ENCODE data around the gene C5orf63. TPM values are rescaled to one million over a fixed set of nuclear protein-coding genes. Genes with fewer than 3 reads are reported as not detected.
"Not testable (repeated sequence)": the region's sequence is repeated elsewhere in the genome, so short reads cannot be mapped to it uniquely, and the experiment has no call there.

C5orf63 gene
- total and polyA plus RNA-seq, 4 donors = 2.1 to 6.4 (median 3.8) TPM

DNA sequence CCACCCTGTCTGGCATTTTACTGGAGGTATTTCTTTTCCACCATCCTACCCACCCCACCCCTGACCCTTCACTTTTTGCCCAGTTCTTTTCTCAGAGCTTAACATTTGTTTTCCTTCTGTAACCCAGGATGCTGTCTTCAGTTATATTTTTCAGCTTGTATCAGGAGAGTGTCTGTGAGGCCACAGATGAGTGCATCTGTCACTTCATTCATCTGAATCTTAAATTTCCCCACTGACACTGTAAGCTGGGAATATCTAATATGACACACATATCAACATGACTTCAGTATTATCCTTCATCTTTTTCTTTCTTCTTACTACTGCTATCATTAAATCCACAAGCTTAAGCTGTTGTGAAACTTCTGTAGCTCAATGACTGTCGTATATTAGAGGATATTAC is 47.8 kb downstream of the C5orf63 start:
- H3K9me3 ChIP-seq (ENCODE audit: control insufficient read depth in 4 of 4, low read length in 3 of 4) = no peaks in the 10 kb centered on the region
- no peak for DNase-seq (ENCODE audit: low spot score)
- WGBS = 89% methylated on average over 1 of the region's 1 CpG
- no peaks in the 10 kb centered on the region for H3K36me3 ChIP-seq (ENCODE audit: control insufficient read depth in 4 of 4, insufficient read depth in 3 of 4, low read depth in 1 of 4, low read length in 3 of 4)
- no peak overlapping the region for H3K4me3 ChIP-seq (ENCODE audit: low read depth in 1 of 3, low read length in 3 of 3)
- TF ChIP-seq, protein P1, sequence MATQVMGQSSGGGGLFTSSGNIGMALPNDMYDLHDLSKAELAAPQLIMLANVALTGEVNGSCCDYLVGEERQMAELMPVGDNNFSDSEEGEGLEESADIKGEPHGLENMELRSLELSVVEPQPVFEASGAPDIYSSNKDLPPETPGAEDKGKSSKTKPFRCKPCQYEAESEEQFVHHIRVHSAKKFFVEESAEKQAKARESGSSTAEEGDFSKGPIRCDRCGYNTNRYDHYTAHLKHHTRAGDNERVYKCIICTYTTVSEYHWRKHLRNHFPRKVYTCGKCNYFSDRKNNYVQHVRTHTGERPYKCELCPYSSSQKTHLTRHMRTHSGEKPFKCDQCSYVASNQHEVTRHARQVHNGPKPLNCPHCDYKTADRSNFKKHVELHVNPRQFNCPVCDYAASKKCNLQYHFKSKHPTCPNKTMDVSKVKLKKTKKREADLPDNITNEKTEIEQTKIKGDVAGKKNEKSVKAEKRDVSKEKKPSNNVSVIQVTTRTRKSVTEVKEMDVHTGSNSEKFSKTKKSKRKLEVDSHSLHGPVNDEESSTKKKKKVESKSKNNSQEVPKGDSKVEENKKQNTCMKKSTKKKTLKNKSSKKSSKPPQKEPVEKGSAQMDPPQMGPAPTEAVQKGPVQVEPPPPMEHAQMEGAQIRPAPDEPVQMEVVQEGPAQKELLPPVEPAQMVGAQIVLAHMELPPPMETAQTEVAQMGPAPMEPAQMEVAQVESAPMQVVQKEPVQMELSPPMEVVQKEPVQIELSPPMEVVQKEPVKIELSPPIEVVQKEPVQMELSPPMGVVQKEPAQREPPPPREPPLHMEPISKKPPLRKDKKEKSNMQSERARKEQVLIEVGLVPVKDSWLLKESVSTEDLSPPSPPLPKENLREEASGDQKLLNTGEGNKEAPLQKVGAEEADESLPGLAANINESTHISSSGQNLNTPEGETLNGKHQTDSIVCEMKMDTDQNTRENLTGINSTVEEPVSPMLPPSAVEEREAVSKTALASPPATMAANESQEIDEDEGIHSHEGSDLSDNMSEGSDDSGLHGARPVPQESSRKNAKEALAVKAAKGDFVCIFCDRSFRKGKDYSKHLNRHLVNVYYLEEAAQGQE (IDR thresholded peaks at IDR 0.05) = no peak
- TF ChIP-seq FOXA2 (IDR thresholded peaks at IDR 0.05) = no peak
- TF ChIP-seq YY1 (IDR thresholded peaks at IDR 0.05) = no peak
- no peak for TF ChIP-seq FOXA1 (IDR thresholded peaks at IDR 0.05)
- no peaks in the 10 kb centered on the region for H3K27me3 ChIP-seq (ENCODE audit: control insufficient read depth in 4 of 4, insufficient read depth in 4 of 4, low read length in 3 of 4)
- H3K4me1 ChIP-seq (ENCODE audit: control insufficient read depth in 4 of 4, insufficient read depth in 4 of 4, low read length in 3 of 4) = peaks cover 2 to 8% (median 6%) of the 10 kb centered on the region in 4 donors
- no peak overlapping the region for H3K27ac ChIP-seq (ENCODE audit: low read depth in 1 of 2, low read length in 2 of 2)
- no peak overlapping the region for H3K9ac ChIP-seq (ENCODE audit: low read depth in 1 of 2, low read length in 2 of 2)

DNA sequence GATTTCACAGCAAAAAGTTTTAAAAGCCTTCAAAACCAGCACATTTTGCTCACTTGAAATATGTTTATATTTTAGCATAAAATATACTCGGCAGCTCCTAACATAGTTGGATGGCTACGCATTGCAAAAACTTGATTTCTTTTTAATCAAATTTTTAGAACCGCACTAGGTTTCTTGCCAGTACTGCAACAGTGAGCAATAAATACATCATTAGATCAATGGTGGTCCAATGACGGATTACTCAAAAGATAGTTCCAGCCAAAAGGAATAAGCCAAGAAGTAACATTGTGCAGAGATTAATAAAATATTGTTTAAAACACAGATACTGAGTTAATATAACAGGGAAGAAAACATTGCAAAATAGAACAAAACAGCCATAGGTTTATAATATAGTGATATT is 48.5 kb downstream of the C5orf63 start:
- 85% methylated on average over 4 of the region's 4 CpGs for WGBS
- H3K27me3 ChIP-seq (ENCODE audit: control insufficient read depth in 4 of 4, insufficient read depth in 4 of 4, low read length in 3 of 4) = no peaks in the 10 kb centered on the region
- no peak overlapping the region for H3K9ac ChIP-seq (ENCODE audit: low read depth in 1 of 2, low read length in 2 of 2)
- no peak overlapping the region for H3K27ac ChIP-seq (ENCODE audit: low read depth in 1 of 2, low read length in 2 of 2)
- no peaks in the 10 kb centered on the region for H3K9me3 ChIP-seq (ENCODE audit: control insufficient read depth in 4 of 4, low read length in 3 of 4)
- TF ChIP-seq RAD21 (IDR thresholded peaks at IDR 0.05) = no peak
- TF ChIP-seq HNF4A (conservative IDR thresholded peaks at IDR 0.05) = no peak
- TF ChIP-seq NR2F2 (IDR thresholded peaks at IDR 0.05) = no peak
- TF ChIP-seq JUND (IDR thresholded peaks at IDR 0.05) = no peak
- no peak for TF ChIP-seq YY1 (IDR thresholded peaks at IDR 0.05)
- TF ChIP-seq EGR1 (IDR thresholded peaks at IDR 0.05; ENCODE audit: low read depth in 2 of 2) = no peak
- TF ChIP-seq, protein P2, sequence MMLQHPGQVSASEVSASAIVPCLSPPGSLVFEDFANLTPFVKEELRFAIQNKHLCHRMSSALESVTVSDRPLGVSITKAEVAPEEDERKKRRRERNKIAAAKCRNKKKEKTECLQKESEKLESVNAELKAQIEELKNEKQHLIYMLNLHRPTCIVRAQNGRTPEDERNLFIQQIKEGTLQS (IDR thresholded peaks at IDR 0.05) = no peak
- no peak for TF ChIP-seq FOXA1 (IDR thresholded peaks at IDR 0.05)
- TF ChIP-seq SP1 (IDR thresholded peaks at IDR 0.05) = no peak
- TF ChIP-seq, protein P3, sequence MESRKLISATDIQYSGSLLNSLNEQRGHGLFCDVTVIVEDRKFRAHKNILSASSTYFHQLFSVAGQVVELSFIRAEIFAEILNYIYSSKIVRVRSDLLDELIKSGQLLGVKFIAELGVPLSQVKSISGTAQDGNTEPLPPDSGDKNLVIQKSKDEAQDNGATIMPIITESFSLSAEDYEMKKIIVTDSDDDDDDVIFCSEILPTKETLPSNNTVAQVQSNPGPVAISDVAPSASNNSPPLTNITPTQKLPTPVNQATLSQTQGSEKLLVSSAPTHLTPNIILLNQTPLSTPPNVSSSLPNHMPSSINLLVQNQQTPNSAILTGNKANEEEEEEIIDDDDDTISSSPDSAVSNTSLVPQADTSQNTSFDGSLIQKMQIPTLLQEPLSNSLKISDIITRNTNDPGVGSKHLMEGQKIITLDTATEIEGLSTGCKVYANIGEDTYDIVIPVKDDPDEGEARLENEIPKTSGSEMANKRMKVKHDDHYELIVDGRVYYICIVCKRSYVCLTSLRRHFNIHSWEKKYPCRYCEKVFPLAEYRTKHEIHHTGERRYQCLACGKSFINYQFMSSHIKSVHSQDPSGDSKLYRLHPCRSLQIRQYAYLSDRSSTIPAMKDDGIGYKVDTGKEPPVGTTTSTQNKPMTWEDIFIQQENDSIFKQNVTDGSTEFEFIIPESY (IDR thresholded peaks at IDR 0.05) = no peak
- TF ChIP-seq, protein P1 (IDR thresholded peaks at IDR 0.05) = no peak
- TF ChIP-seq, protein P4, sequence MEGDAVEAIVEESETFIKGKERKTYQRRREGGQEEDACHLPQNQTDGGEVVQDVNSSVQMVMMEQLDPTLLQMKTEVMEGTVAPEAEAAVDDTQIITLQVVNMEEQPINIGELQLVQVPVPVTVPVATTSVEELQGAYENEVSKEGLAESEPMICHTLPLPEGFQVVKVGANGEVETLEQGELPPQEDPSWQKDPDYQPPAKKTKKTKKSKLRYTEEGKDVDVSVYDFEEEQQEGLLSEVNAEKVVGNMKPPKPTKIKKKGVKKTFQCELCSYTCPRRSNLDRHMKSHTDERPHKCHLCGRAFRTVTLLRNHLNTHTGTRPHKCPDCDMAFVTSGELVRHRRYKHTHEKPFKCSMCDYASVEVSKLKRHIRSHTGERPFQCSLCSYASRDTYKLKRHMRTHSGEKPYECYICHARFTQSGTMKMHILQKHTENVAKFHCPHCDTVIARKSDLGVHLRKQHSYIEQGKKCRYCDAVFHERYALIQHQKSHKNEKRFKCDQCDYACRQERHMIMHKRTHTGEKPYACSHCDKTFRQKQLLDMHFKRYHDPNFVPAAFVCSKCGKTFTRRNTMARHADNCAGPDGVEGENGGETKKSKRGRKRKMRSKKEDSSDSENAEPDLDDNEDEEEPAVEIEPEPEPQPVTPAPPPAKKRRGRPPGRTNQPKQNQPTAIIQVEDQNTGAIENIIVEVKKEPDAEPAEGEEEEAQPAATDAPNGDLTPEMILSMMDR (IDR thresholded peaks at IDR 0.05; ENCODE audit: low read depth, low read length, missing input control) = no peak
- no peak for TF ChIP-seq HNF4G (IDR thresholded peaks at IDR 0.05)
- H3K36me3 ChIP-seq (ENCODE audit: control insufficient read depth in 4 of 4, insufficient read depth in 3 of 4, low read depth in 1 of 4, low read length in 3 of 4) = no peaks in the 10 kb centered on the region
- peaks cover 2 to 7% (median 6%) of the 10 kb centered on the region in 4 donors for H3K4me1 ChIP-seq (ENCODE audit: control insufficient read depth in 4 of 4, insufficient read depth in 4 of 4, low read length in 3 of 4)
- no peak overlapping the region for H3K4me3 ChIP-seq (ENCODE audit: low read depth in 1 of 3, low read length in 3 of 3)
- DNase-seq (ENCODE audit: low spot score) = no peak

DNA sequence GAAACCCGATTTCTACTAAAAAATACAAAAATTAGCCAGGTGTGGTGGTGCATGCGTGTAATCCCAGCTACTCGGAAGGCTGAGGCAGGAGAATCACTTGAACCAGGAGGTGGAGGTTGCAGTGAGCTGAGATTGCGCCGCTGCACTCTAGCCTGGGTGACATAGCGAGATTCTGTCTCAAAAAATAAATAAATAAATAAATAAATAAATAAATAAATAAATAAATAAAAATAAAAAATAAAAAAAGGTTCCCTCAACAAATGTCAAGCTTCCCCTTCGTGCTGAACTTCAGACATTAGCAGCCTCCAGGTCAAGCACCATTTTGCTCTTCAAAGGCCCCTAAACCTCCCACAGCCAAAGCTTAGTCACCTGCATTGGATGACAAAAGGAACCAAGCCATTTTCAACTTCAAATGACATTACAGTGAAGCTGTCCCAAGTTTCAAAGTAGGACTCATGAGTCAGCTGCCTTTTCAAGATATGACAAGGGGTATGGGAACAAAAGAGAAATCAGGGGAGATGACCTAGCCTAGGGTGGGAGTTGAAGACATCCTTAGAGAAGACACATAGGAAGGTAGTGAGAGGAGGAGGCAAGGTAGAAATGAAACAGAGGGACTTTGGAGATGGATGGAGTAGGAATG is 49.6 kb downstream of the C5orf63 start:
- H3K9me3 ChIP-seq (ENCODE audit: control insufficient read depth in 4 of 4, low read length in 3 of 4) = not testable (repeated sequence)
- 94% methylated on average over 7 of the region's 7 CpGs for WGBS

More for the DNA sequence above, 49.6 kb downstream of the C5orf63 start:
- not testable (repeated sequence) for H3K27me3 ChIP-seq (ENCODE audit: control insufficient read depth in 4 of 4, insufficient read depth in 4 of 4, low read length in 3 of 4); H3K4me1 ChIP-seq (ENCODE audit: control insufficient read depth in 4 of 4, insufficient read depth in 4 of 4, low read length in 3 of 4); H3K27ac ChIP-seq (ENCODE audit: low read depth in 1 of 2, low read length in 2 of 2); H3K36me3 ChIP-seq (ENCODE audit: control insufficient read depth in 4 of 4, insufficient read depth in 3 of 4, low read depth in 1 of 4, low read length in 3 of 4); H3K9ac ChIP-seq (ENCODE audit: low read depth in 1 of 2, low read length in 2 of 2); DNase-seq (ENCODE audit: low spot score); H3K4me3 ChIP-seq (ENCODE audit: low read depth in 1 of 3, low read length in 3 of 3)

All from liver (tissue), 9 donors.